HEK293 (cell line): ENCODE results near the gene PPFIBP1.

Experiments used
- CTCF ChIA-PET: fragments of 350-600 bp; formaldehyde crosslinking; extraction: SDS; loops from one replicate; lab custom pipeline; 2021; ENCODE audit warnings: antibody characterized with exemption; lab: Yijun Ruan, JAX
- POLR2A ChIA-PET: fragments of 300-600 bp; formaldehyde crosslinking; extraction: SDS; loops from one replicate; lab custom pipeline; 2020; ENCODE audit warnings: antibody characterized with exemption, inconsistent platforms; lab: Yijun Ruan, JAX
- H3K27ac ChIP-seq: fragments of 200-500 bp; sonication (Bioruptor generic); 2 replicates; pipeline ENCODE4 v1.5.1; 2014; ENCODE audit warnings: low read depth, low read length, control low read depth, inconsistent platforms; ENCODE audit errors: extremely low read depth
- H3K36me3 ChIP-seq, 2 experiments: fragments of 200-500 bp in 1 of 2; sonication (Bioruptor generic) in 1 of 2; 1 replicate in 1 of 2; 2 replicates in 1 of 2; pipeline ENCODE4 v1.5.1; 2014 to 2017; ENCODE audit warnings: inconsistent platforms in 2 of 2, low read length in 2 of 2; ENCODE audit not compliant: control insufficient read depth in 2 of 2, insufficient read depth in 1 of 2
- H3K4me1 ChIP-seq: fragments of 200-500 bp; sonication (Bioruptor generic); 2 replicates; pipeline ENCODE4 v1.5.1; 2014; ENCODE audit warnings: mild to moderate bottlenecking, low read length, inconsistent platforms; ENCODE audit not compliant: control insufficient read depth, insufficient read depth
- H3K4me3 ChIP-seq: 2 replicates; pipeline ENCODE4 v1.5.1; 2011; ENCODE audit warnings: low read depth, mild to moderate bottlenecking, control low read depth, low read length, moderate library complexity
- H3K9me3 ChIP-seq: fragments of 200-500 bp; sonication (Bioruptor generic); 2 replicates; pipeline ENCODE4 v1.5.1; 2014; ENCODE audit warnings: low read depth, low read length, inconsistent platforms; ENCODE audit not compliant: control insufficient read depth, insufficient read depth
- BCL11A ChIP-seq: fragments of 450-650 bp; formaldehyde crosslinking; IDR thresholded peaks from 2 replicates; pipeline ENCODE4 v1.5.1; 2016; ENCODE audit warnings: low read depth, missing biosample characterization, missing genetic modification characterization
- GLIS2 ChIP-seq: fragments of 450-650 bp; formaldehyde crosslinking; IDR thresholded peaks from 2 replicates; pipeline ENCODE4 v1.5.1; 2016; ENCODE audit warnings: missing biosample characterization, missing genetic modification characterization
- HOXA7 ChIP-seq: sonication (generic); formaldehyde crosslinking; IDR thresholded peaks from 2 replicates; pipeline ENCODE4 v1.8.1; 2022; ENCODE audit warnings: missing genetic modification reagents, borderline replicate concordance
- HOXC10 ChIP-seq: sonication (generic); formaldehyde crosslinking; IDR thresholded peaks from 2 replicates; pipeline ENCODE4 v1.8.1; 2023; ENCODE audit warnings: mild to moderate bottlenecking, missing genetic modification reagents
- KLF10 ChIP-seq: fragments of 450-650 bp; IDR thresholded peaks from 2 replicates; pipeline ENCODE4 v1.5.1; 2018; ENCODE audit warnings: missing biosample characterization, mild to moderate bottlenecking, missing genetic modification characterization
- KLF9 ChIP-seq: fragments of 450-650 bp; formaldehyde crosslinking; IDR thresholded peaks from 2 replicates; pipeline ENCODE4 v1.5.1; 2016; ENCODE audit warnings: missing biosample characterization, missing genetic modification characterization, low read depth
- ZBTB48 ChIP-seq: fragments of 450-650 bp; formaldehyde crosslinking; IDR thresholded peaks from 2 replicates; pipeline ENCODE4 v1.5.1; 2016; ENCODE audit warnings: missing biosample characterization, missing genetic modification characterization
- ZFP3 ChIP-seq: fragments of 450-650 bp; formaldehyde crosslinking; IDR thresholded peaks from 2 replicates; pipeline ENCODE4 v1.5.1; 2016; ENCODE audit warnings: low read depth, missing biosample characterization, missing genetic modification characterization
- ZNF133 ChIP-seq: fragments of 450-650 bp; formaldehyde crosslinking; IDR thresholded peaks from 2 replicates; pipeline ENCODE4 v1.5.1; 2016; ENCODE audit warnings: missing biosample characterization, missing genetic modification characterization
- ZNF155 ChIP-seq: fragments of 450-650 bp; formaldehyde crosslinking; IDR thresholded peaks from 2 replicates; pipeline ENCODE4 v1.5.1; 2016; ENCODE audit warnings: missing biosample characterization, missing genetic modification characterization
- ZNF157 ChIP-seq: fragments of 450-650 bp; formaldehyde crosslinking; IDR thresholded peaks from 2 replicates; pipeline ENCODE4 v1.5.1; 2016; ENCODE audit warnings: missing biosample characterization, missing genetic modification characterization
- ZNF174 ChIP-seq: fragments of 450-650 bp; formaldehyde crosslinking; IDR thresholded peaks from 2 replicates; pipeline ENCODE4 v1.5.0; 2017; ENCODE audit warnings: missing biosample characterization, mild to moderate bottlenecking, missing genetic modification characterization
- ZNF266 ChIP-seq: fragments of 450-650 bp; formaldehyde crosslinking; IDR thresholded peaks from 2 replicates; pipeline ENCODE4 v1.5.1; 2016; ENCODE audit warnings: missing biosample characterization, missing genetic modification characterization, low read depth
- ZNF302 ChIP-seq: fragments of 450-650 bp; formaldehyde crosslinking; IDR thresholded peaks from 2 replicates; pipeline ENCODE4 v1.5.1; 2016; ENCODE audit warnings: missing biosample characterization, missing genetic modification characterization, low read depth
- ZNF362 ChIP-seq: fragments of 450-650 bp; formaldehyde crosslinking; IDR thresholded peaks from 2 replicates; pipeline ENCODE4 v1.5.1; 2016; ENCODE audit warnings: missing biosample characterization, missing genetic modification characterization
- ZNF391 ChIP-seq: fragments of 450-650 bp; formaldehyde crosslinking; IDR thresholded peaks from 2 replicates; pipeline ENCODE4 v1.5.1; 2016; ENCODE audit warnings: low read depth, missing biosample characterization, missing genetic modification characterization, borderline replicate concordance
- ZNF416 ChIP-seq: fragments of 450-650 bp; formaldehyde crosslinking; IDR thresholded peaks from 2 replicates; pipeline ENCODE4 v1.5.1; 2016; ENCODE audit warnings: missing biosample characterization, missing genetic modification characterization
- ZNF544 ChIP-seq: fragments of 450-650 bp; formaldehyde crosslinking; IDR thresholded peaks from 2 replicates; pipeline ENCODE4 v1.5.0; 2017; ENCODE audit warnings: missing biosample characterization, missing genetic modification characterization
- ZNF621 ChIP-seq: fragments of 450-650 bp; formaldehyde crosslinking; IDR thresholded peaks from 2 replicates; pipeline ENCODE4 v1.5.1; 2017; ENCODE audit warnings: missing biosample characterization, missing genetic modification characterization
- ZSCAN16 ChIP-seq: fragments of 450-650 bp; formaldehyde crosslinking; IDR thresholded peaks from 2 replicates; pipeline ENCODE4 v1.5.1; 2016; ENCODE audit warnings: missing biosample characterization, missing genetic modification characterization
- TF ChIP-seq, protein P1 (sequence below): fragments of 450-650 bp; formaldehyde crosslinking; IDR thresholded peaks from 2 replicates; pipeline ENCODE4 v1.5.1; 2016; ENCODE audit warnings: missing biosample characterization, missing genetic modification characterization, low read depth

The PPFIBP1 gene

DNA sequence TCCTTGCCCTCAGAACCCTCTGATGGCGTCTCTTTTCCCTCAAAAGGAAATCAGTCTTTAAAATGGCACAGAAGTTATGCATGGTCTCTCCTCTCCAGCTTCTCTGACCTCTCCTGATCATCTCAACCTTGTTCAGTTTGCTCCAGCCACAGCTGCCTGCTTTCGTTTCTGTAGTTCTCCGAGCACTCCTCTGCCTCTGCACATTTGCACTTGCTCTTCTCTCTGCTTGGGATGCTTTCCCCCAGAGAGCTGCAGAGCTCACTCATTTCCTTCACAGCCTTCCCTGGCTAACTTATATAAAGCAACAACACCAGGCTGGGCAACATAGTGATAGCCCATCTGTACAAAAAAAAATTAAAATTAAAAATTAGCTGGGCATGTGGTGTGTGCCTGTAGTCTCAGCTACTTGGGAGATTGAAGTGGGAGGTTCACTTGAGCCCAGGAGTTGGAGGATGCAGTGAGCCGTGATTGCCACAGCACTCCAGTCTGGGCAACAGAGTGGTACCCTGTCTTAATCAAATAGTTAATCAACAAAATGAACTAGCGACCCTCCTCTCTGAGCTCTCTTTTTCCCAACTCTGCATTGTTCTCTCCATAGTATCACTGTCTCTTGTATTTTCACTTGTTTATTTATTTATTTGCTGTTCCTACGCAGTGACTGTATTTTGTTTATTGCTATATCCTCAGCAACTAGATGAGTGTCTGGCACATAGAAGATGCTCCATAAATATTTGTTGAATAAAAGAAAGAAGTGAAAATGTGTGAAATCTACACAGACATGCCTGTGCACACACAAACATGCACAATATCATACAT is 37.7 kb downstream of the PPFIBP1 start:
- CTCF ChIA-PET: interaction anchor here (0.6 kb wide), 2 partner anchors 28 to 181 kb away, joined by 3 to 5 read pairs; no protein-coding TSS in a partner anchor
- POLR2A ChIA-PET: no interaction called here
- Histone ChIP-seq H3K9me3 (no peaks in the 10 kb centered on the region), H3K4me3 (no peak overlapping the region), H3K27ac (no peak overlapping the region), H3K36me3 (no peaks in the 10 kb centered on the region), H3K4me1 (no peaks in the 10 kb centered on the region)
- TF ChIP-seq ZFP3 (tag by site-specific recombination) (no peak), KLF10 (tag by site-specific recombination) (no peak), HOXC10 (CRISPR knock-in tag) (no peak), ZNF391 (no peak), HOXA7 (CRISPR knock-in tag) (no peak), ZNF416 (no peak), ZSCAN16 (tag by site-specific recombination) (no peak), ZNF266 (no peak), ZNF302 (tag by site-specific recombination) (no peak), ZNF544 (no peak)

GRCh38 chr12:27564612-27565213 is 40.7 kb downstream of the PPFIBP1 start:
- POLR2A ChIA-PET: no interaction called here
- CTCF ChIA-PET: no interaction called here
- TF ChIP-seq, protein P1, sequence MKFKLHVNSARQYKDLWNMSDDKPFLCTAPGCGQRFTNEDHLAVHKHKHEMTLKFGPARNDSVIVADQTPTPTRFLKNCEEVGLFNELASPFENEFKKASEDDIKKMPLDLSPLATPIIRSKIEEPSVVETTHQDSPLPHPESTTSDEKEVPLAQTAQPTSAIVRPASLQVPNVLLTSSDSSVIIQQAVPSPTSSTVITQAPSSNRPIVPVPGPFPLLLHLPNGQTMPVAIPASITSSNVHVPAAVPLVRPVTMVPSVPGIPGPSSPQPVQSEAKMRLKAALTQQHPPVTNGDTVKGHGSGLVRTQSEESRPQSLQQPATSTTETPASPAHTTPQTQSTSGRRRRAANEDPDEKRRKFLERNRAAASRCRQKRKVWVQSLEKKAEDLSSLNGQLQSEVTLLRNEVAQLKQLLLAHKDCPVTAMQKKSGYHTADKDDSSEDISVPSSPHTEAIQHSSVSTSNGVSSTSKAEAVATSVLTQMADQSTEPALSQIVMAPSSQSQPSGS (tag by site-specific recombination): peak; percentile 74
- TF ChIP-seq ZBTB48 (tag by site-specific recombination): no peak
- TF ChIP-seq, all 188 proteins: peak for 1
- H3K4me3 ChIP-seq: no peak overlapping the region
- 0 out of 2 replicates have a peak, but pooled peaks cover 2% of the 10 kb centered on the region for H3K4me1 ChIP-seq
- H3K9me3 ChIP-seq: no peaks in the 10 kb centered on the region
- no peaks in the 10 kb centered on the region for H3K36me3 ChIP-seq
- no peak overlapping the region for H3K27ac ChIP-seq

DNA sequence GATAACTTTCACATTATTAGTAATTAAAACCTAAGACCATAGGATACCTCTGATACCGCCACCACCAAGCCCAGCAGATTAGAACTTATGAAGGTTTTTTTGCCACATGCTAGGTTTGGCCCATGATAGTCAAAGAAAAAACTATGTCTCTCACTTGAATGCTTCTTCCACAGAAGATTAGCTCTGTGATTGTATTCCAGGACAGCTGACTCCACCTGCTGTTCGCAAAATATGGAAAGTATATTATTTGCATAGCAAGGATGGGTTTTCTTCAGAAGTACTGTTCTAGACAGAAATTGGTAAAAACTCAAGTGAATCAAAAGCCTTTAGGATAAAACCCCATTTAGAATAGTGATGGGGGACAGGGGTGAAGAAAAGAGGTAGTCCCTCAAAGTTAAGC is 42.2 kb downstream of the PPFIBP1 start:
- no peaks in the 10 kb centered on the region for H3K9me3 ChIP-seq
- no peak overlapping the region for H3K27ac ChIP-seq
- CTCF ChIA-PET: no interaction called here
- H3K36me3 ChIP-seq: no peaks in the 10 kb centered on the region
- H3K4me1 ChIP-seq: 0 out of 2 replicates have a peak, but pooled peaks cover 2% of the 10 kb centered on the region
- TF ChIP-seq ZNF133 (no peak), ZNF157 (tag by site-specific recombination) (no peak), GLIS2 (tag by site-specific recombination) (no peak), KLF9 (tag by site-specific recombination) (no peak)
- H3K4me3 ChIP-seq: no peak overlapping the region
- POLR2A ChIA-PET: no interaction called here

GRCh38 chr12:27566626-27567025 is 42.6 kb downstream of the PPFIBP1 start:
- 0 out of 2 replicates have a peak, but pooled peaks cover 2% of the 10 kb centered on the region for H3K4me1 ChIP-seq
- H3K36me3 ChIP-seq: no peaks in the 10 kb centered on the region
- no peak for TF ChIP-seq ZNF391
- no peak for TF ChIP-seq ZNF621 (tag by site-specific recombination)
- TF ChIP-seq ZNF155: no peak
- no peak for TF ChIP-seq ZNF362 (tag by site-specific recombination)
- TF ChIP-seq BCL11A: no peak
- no peak for TF ChIP-seq HOXC10 (CRISPR knock-in tag)
- TF ChIP-seq ZNF174 (tag by site-specific recombination): no peak
- TF ChIP-seq, all 188 proteins: peak for 0
- Histone ChIP-seq H3K27ac (no peak overlapping the region), H3K9me3 (no peaks in the 10 kb centered on the region), H3K4me3 (no peak overlapping the region)
- CTCF ChIA-PET: no interaction called here
- POLR2A ChIA-PET: no interaction called here
